Stimulated activated effector memory CD8-positive, alpha-beta T cell treated with anti-CD3 and anti-CD28 coated beads, Interleukin-12 subunit alpha, Interleukin-12 subunit beta, amount 100 ng/mL, for 72 hours (primary cell): ENCODE measurements around the gene SLC44A3.

ENCODE experiments used
- ATAC-seq: fragments of 150-1000 bp; cut with Tn5 transposase; 2 replicates; pipeline ENCODE4 v1.10.0; 2021
- DNase-seq, 2 donors: peaks; one replicate each; pipeline ENCODE4 v3.0.0; 2021 to 2022; ENCODE audit warnings: low spot score in 2 of 2
- H3K27ac Mint-ChIP-seq: one replicate; pipeline ENCODE4 v1.8.0; 2022; ENCODE audit warnings: mild to moderate bottlenecking, mixed read lengths
- H3K36me3 Mint-ChIP-seq: one replicate; pipeline ENCODE4 v1.8.0; 2022; ENCODE audit warnings: mild to moderate bottlenecking, mixed read lengths
- H3K4me1 Mint-ChIP-seq: one replicate; pipeline ENCODE4 v1.8.0; 2022; ENCODE audit warnings: mixed read lengths
- H3K4me3 Mint-ChIP-seq: one replicate; pipeline ENCODE4 v1.8.0; 2022; ENCODE audit warnings: mild to moderate bottlenecking, mixed read lengths
- H3K9me3 Mint-ChIP-seq: one replicate; pipeline ENCODE4 v1.8.0; 2022; ENCODE audit warnings: mixed read lengths

SLC44A3 gene

DNA sequence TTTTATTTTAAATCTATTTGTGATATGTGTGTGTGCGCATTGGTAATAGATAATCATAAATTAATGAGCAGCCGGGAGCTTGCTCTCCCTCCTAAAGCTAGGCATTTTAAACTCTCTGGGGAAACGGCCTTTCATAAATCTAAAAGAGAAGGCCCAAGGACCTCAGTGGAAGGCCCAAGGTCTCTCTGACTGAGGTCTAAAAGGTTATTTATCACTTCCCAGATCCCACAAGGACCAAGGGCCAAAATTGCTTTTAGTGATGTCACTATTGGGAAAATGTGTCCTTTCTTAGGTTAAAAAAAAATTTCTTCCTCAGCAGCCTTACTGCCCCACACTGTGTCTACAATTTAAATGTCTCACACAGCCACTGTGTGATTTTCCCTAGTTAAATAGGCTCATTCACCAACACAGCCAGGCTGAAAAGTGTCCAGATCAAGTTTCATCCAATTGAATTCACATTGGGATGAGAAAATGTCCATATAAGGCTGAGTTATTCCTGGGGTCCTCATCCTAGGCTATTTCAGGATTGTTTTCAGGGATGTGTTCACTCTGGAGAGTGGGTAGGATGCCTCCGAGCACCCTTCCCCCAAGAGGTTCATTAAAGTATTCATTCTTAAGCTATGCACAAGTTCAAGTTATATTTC is 46.1 kb downstream of the SLC44A3 start:
- no peak overlapping the region for H3K4me3 Mint-ChIP-seq
- no peak for DNase-seq
- H3K27ac Mint-ChIP-seq: no peak overlapping the region
- no peaks in the 10 kb centered on the region for H3K9me3 Mint-ChIP-seq
- H3K4me1 Mint-ChIP-seq: no peaks in the 10 kb centered on the region
- no peak for ATAC-seq
- no peaks in the 10 kb centered on the region for H3K36me3 Mint-ChIP-seq

DNA sequence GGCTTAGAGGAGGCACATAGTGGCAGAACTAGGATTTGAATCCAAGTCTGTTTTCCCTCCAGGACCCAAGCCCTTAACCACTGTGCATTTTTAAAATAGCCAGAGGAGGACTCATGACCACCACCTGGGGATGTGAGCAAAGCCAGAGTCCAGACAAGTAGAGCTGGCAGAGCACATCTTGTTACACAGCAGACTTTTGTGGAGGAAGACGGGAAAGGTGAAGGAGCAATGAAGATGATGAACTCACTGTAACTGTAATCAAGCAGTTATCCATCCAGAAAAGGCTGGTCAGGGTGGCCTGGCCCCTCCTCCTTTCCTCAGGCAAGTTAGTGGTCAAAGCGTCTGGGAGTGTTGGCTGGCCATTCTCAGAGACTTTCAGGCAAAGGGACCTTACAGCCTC is 50.9 kb downstream of the SLC44A3 start:
- DNase-seq: no peak

DNA sequence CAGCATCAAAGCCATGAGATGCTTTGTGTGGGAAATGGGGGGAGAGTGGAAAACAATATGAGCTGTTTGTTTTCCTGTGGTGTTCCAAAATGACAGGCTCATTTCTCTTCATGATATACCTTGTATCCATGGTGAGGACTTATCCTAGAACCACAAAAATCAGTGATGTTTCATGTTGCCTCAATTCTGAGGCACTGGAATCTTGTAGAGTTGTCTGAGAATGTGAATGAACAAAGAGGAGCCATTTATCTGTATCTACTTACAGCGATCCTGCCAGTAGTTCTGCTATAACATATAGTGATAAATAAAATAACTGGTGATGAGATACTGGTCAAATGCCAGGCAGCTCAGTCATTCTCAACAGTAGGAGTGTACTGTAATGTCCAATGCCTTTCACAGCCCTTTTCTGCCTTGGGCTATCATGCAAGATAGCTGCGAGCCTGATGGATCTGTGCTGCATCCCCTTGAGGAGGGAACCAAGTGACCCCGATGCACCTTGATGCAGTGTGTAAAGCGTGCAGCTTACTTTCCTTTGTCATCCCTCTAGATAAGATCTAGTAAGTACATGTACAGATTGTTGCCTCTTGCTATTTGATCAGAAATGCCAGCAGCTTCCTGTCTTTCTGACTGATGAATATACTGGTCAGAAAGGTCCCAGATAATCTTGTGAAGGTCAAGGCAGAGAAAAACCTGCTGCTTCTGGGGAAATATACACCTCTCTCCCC is 52.8 kb downstream of the SLC44A3 start:
- no peak for ATAC-seq
- Mint-ChIP-seq H3K36me3 (no peaks in the 10 kb centered on the region), H3K4me3 (no peak overlapping the region), H3K9me3 (no peaks in the 10 kb centered on the region), H3K27ac (no peak overlapping the region), H3K4me1 (no peaks in the 10 kb centered on the region)
- no peak for DNase-seq

More for the DNA sequence above, 50.9 kb downstream of the SLC44A3 start:
- no peak for ATAC-seq
- H3K27ac Mint-ChIP-seq: no peak overlapping the region
- no peaks in the 10 kb centered on the region for H3K36me3 Mint-ChIP-seq
- no peak overlapping the region for H3K4me3 Mint-ChIP-seq
- no peaks in the 10 kb centered on the region for H3K9me3 Mint-ChIP-seq
- H3K4me1 Mint-ChIP-seq: no peaks in the 10 kb centered on the region

DNA sequence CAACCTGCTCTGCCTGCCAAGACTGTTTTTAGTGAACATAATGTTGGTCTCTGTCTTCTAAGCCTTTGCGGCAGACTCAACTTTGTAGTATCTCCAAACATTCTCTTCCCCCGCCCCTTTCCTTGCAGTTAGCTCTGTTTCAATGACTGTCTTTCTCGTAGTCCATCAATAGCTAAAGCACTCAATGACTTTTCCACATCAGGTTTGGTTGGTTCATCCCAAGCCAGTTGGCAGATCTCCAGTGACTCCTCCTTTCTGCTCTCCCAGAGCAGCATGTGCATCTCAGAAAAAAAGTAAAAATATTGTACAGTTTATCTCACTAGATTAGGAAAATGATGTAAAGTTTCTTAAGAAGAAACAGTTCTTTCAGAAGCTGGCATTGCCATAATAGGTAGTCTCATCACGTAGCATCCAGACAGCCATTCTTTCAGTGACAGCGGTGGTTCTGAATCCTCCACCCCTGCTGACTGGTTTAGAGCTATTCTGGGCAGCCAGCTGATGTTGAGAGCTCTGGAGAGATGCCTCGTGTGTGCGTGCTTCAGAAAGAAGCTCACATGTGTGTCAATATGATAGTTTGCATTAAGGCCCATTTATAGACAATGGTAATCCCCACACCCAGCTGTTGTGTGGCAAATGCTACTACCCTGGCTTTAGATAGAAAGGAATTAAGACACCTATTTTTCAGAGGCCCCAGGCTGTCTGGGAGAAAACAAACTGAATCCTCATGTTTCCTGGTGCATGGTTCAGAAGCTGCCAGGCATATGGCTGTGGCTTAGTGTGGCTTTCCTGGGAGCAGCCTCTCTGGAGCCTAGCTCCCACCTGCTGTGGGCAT is 53.6 kb downstream of the SLC44A3 start:
- Mint-ChIP-seq H3K9me3 (no peaks in the 10 kb centered on the region), H3K27ac (no peak overlapping the region), H3K4me3 (no peak overlapping the region), H3K36me3 (no peaks in the 10 kb centered on the region), H3K4me1 (no peaks in the 10 kb centered on the region)
- ATAC-seq: no peak
- no peak for DNase-seq

DNA sequence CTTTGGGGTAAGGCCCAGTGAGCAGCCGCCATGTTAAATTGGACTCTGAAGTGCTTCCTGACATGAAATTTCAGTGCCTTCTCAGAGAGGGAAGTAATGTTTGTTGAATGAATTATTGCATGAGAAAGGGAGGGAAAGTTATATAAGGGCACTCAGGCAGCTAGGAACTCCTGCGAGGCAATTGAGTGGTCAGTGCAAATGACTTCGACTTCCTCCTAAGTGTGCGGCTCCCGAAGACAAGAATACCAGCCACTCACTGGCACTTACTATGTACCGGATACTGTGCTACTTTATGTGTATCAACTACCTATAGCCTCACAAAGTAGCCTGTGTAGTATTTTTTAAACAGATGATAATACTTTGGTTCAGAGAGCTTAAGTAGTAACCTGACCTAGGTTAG is 54.3 kb downstream of the SLC44A3 start:
- Mint-ChIP-seq H3K4me3 (no peak overlapping the region), H3K9me3 (no peaks in the 10 kb centered on the region), H3K27ac (no peak overlapping the region), H3K36me3 (no peaks in the 10 kb centered on the region), H3K4me1 (no peaks in the 10 kb centered on the region)
- no peak for ATAC-seq
- DNase-seq: no peak

DNA sequence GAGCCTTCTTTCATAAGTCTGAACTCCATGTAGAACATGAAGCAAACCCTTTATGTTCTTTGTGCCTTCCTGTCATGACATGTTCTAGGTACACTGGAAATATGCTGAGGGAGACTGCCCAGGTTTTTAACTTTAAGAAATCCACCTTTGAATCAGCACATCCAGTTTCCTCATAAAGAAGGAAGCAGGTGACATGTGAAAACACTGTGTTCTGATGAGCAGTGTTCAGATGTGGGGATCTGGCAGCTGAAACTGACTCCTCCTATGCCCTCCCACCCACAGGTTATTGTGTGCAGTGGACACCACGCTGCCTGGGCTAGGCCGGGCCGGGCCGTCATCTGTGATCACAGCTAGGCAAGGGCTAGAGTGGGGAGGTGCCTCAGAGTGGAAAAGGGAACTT is 55.6 kb downstream of the SLC44A3 start:
- Mint-ChIP-seq H3K36me3 (no peaks in the 10 kb centered on the region), H3K9me3 (no peaks in the 10 kb centered on the region), H3K4me3 (no peak overlapping the region), H3K27ac (no peak overlapping the region), H3K4me1 (no peaks in the 10 kb centered on the region)
- DNase-seq: no peak
- no peak for ATAC-seq

DNA sequence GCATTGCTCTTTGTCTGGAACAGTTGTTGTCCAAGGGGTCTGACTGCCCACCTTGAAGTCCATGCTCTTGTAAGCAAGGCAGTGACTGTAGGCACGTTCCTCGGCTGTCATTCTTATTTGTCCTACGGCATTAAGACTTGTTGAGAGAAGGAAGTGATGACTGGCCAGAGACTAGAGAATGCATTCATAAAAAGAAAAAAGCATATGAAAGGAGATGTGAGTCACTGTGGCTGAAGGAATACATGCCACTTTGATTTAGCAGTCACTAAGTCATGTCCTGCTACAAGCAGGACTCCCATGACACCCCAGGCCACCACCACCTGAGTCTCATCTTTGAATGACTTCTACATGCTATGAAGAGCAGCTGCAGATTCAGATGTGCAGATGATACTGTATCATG is 56.2 kb downstream of the SLC44A3 start:
- Mint-ChIP-seq H3K4me3 (no peak overlapping the region), H3K9me3 (no peaks in the 10 kb centered on the region), H3K27ac (no peak overlapping the region), H3K4me1 (no peaks in the 10 kb centered on the region), H3K36me3 (no peaks in the 10 kb centered on the region)
- no peak for ATAC-seq
- DNase-seq: no peak

DNA sequence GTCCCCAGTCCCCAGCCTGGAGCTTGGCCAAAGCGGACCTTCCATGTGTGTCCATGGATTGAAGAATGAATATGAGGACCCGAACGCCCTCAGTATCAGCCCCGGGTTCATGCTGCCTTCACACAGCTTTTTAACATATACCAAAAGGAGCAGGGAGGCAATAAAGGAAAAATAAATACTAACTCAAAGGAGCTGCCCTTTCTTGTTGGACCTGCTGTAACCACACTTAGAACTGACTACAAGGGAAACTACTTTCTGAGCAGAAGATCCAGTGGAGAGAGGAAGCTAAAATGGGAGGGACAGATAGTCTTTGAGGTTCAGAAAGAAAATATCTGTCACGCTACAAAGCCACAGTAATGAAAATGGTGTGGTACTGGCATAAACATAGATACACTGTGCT is 58.2 kb downstream of the SLC44A3 start:
- no peak overlapping the region for H3K27ac Mint-ChIP-seq
- peaks cover 7% of the 10 kb centered on the region for H3K4me1 Mint-ChIP-seq
- no peaks in the 10 kb centered on the region for H3K9me3 Mint-ChIP-seq
- H3K36me3 Mint-ChIP-seq: no peaks in the 10 kb centered on the region
- DNase-seq (no peak), ATAC-seq (no peak)
- no peak overlapping the region for H3K4me3 Mint-ChIP-seq

DNA sequence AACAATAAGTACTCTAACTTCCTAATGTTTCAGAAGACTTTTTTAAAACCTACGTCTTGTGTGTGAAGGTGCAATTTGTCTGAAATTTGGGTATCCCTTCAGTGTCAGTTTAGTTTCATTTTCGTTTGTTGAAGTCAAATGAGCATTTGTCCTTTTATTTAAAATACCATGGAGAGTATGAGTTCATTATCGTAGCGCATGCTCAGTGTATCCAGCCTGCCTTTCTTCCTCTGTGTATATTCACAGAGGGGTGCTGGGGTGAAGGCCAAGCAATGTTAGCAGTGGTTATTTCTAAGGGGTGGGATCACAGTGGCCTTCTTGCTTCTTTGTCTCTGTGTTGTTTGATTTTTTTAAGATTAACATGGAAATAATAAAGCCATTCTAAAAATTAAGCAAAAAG is 63.5 kb downstream of the SLC44A3 start:
- Mint-ChIP-seq H3K4me3 (peak overlapping the region; percentile 23), H3K36me3 (no peaks in the 10 kb centered on the region), H3K27ac (peak overlapping the region; percentile 60), H3K9me3 (no peaks in the 10 kb centered on the region), H3K4me1 (peaks cover 13% of the 10 kb centered on the region)
- DNase-seq (no peak), ATAC-seq (peak; percentile 68)

DNA sequence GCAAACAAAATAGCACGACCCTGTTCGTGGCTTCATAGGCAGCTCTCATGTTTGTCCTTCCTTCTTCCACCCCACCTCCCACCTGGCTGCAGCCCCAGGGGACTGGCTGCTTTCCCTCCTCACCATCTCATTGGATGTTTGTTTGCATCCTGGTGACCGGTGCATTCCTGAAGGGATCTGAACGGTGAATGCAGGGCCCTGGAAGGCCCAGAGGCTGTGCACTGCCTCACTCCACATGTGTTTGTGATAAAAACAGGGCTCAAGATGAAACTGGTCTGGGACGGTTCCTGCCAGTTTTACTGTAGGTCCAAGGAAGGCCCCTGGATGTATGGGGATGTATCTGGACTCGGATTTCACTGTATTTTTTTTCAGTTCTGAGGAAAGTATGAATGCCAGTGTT is 63.9 kb downstream of the SLC44A3 start:
- no peaks in the 10 kb centered on the region for H3K36me3 Mint-ChIP-seq
- H3K4me1 Mint-ChIP-seq: peaks cover 13% of the 10 kb centered on the region
- ATAC-seq (no peak), DNase-seq (no peak)
- H3K27ac Mint-ChIP-seq: peak overlapping the region; percentile 60
- H3K9me3 Mint-ChIP-seq: no peaks in the 10 kb centered on the region
- peak overlapping the region; percentile 23 for H3K4me3 Mint-ChIP-seq

DNA sequence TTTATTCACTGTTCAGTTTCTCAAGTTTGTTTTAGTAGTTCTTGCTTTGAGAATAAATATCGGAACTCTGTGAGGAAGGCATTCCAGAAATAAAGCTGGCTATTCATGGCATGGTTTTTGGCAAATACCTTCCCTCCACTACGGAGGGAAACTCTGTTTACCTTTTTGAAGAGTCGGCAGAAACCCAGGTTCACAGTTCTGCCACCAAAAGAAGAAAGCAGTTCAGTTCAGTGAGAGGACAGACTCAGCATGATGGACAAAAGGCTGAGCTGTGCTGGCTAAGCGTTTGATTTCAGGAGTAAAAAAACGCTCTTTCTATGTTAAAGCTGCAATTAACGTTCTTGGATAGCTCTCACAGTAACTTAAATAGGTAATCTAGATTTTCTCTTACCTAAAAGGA is 64.3 kb downstream of the SLC44A3 start:
- Mint-ChIP-seq H3K4me1 (peaks cover 13% of the 10 kb centered on the region), H3K27ac (no peak overlapping the region), H3K36me3 (no peaks in the 10 kb centered on the region), H3K4me3 (no peak overlapping the region), H3K9me3 (no peaks in the 10 kb centered on the region)
- DNase-seq (no peak), ATAC-seq (no peak)

DNA sequence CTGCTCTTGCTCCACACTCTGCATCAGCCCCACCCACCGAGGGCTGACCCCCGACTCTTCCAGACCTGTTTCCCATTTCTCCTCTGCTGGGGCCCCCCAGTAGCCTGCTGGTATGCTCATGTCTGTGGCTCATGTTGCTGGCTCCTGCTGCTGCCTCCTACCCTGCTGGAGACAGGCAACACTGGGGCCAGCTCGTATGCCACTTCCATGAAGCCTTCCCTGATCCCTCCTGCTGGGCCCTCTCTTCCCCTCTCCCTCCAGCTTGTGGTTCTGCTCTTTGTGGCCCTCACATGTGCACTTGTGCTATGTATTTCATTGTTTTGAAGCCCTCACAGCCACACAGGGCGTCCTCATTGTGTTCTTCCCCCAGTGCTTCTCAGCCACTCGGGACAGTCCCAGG is 66.2 kb downstream of the SLC44A3 start:
- Mint-ChIP-seq H3K4me3 (no peak overlapping the region), H3K36me3 (no peaks in the 10 kb centered on the region), H3K4me1 (peaks cover 13% of the 10 kb centered on the region), H3K27ac (no peak overlapping the region), H3K9me3 (no peaks in the 10 kb centered on the region)
- ATAC-seq (no peak), DNase-seq (no peak)

DNA sequence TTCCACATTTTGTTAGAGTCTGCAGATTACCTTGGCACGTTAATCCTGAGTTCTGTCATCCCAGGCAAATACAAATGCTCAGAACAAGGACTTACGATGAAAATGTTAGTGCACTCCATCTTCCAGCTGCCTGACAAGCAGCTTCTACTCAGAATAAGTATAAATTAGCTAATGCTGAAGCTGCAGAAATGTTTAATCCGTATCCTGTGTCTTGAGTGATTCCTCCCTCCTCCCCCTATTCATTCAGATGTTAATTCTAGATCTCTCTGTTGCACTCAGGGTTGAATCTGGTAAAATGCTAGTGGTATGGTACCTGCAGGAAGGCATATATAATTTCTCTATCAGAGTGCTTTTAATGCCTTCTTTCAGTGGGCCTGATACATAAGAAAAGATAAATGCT is 66.9 kb downstream of the SLC44A3 start:
- Mint-ChIP-seq H3K9me3 (no peaks in the 10 kb centered on the region), H3K27ac (no peak overlapping the region), H3K4me3 (no peak overlapping the region), H3K36me3 (no peaks in the 10 kb centered on the region), H3K4me1 (peaks cover 13% of the 10 kb centered on the region)
- ATAC-seq (no peak), DNase-seq (no peak)

DNA sequence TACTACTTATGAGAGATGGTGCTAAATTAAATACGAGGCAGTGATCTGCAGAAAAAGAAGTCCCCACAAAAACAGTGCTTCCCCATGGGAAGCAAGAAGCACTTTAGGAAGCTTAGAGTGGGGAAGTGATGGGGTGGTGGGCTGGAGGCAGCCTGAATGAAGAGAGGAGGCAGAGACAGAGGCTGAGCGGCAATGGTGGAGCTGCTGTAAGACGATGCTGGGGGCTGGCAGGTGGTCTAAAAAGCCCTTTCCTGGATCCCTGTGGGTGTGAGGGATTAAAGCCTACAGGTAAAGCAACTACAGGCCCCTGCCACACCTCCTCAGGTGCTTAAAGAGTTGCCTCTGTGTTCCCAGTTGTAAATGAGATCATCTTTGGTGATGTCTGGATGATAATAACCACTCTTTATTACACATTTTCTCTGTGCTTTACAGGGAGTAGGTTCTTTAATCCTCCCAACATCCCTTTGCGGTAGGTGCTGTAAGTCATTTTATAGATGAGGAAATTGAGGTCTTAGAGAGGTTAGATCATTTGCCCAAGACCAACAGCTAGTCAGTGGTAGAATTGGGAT is 67.5 kb downstream of the SLC44A3 start:
- no peak for DNase-seq
- Mint-ChIP-seq H3K9me3 (no peaks in the 10 kb centered on the region), H3K4me3 (no peak overlapping the region), H3K4me1 (peaks cover 13% of the 10 kb centered on the region), H3K27ac (no peak overlapping the region), H3K36me3 (no peaks in the 10 kb centered on the region)
- ATAC-seq: no peak

DNA sequence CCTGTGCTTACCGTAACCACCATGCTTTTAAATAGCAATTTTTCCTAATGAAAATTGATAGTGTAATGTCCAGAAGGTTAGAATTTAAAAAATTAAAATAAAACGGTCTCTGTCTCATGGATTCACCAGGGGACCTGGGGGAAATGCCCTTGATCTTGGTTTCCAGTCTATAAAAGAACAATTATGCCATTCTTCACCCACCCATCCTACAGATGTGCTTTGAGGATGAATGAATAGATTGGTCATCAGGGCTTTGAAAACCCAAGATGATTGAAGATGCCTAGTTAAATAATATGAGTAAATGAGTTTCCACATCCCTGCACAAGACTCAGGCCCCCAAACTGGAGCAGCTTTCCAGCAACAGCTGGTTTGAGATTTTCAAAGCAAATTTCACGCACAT is 68.0 kb downstream of the SLC44A3 start:
- ATAC-seq (no peak), DNase-seq (no peak)
- Mint-ChIP-seq H3K36me3 (no peaks in the 10 kb centered on the region), H3K27ac (no peak overlapping the region), H3K4me1 (peaks cover 8% of the 10 kb centered on the region), H3K4me3 (no peak overlapping the region), H3K9me3 (no peaks in the 10 kb centered on the region)
